Coronary artery (tissue), 2 donors: ENCODE results near the gene DROSHA.

Experiments
- DNase-seq: peaks from one replicate; pipeline ENCODE4 v3.0.0-alpha.2; 2017; ENCODE audit warnings: low spot score
- H3K27ac ChIP-seq, 2 donors: fragments of 200-600 bp; sonication (generic); one replicate each; pipeline ENCODE4 v1.5.1; 2016 to 2019
- H3K4me3 ChIP-seq: fragments of 200-600 bp; sonication (generic); 2 replicates; pipeline ENCODE4 v1.5.1; 2016; ENCODE audit warnings: mild to moderate bottlenecking, moderate library complexity
- TF ChIP-seq, protein P1 (sequence below): fragments of 200-600 bp; sonication (generic); IDR thresholded peaks from one replicate; pipeline ENCODE4 v1.5.1; 2019; ENCODE audit warnings: antibody characterized with exemption

The DROSHA gene

GRCh38 chr5:31496891-31497290 is 35.0 kb downstream of the DROSHA start:
- Histone ChIP-seq H3K4me3 (no peak overlapping the region), H3K27ac (no peak overlapping the region)
- no peak for DNase-seq
- TF ChIP-seq, protein P1, sequence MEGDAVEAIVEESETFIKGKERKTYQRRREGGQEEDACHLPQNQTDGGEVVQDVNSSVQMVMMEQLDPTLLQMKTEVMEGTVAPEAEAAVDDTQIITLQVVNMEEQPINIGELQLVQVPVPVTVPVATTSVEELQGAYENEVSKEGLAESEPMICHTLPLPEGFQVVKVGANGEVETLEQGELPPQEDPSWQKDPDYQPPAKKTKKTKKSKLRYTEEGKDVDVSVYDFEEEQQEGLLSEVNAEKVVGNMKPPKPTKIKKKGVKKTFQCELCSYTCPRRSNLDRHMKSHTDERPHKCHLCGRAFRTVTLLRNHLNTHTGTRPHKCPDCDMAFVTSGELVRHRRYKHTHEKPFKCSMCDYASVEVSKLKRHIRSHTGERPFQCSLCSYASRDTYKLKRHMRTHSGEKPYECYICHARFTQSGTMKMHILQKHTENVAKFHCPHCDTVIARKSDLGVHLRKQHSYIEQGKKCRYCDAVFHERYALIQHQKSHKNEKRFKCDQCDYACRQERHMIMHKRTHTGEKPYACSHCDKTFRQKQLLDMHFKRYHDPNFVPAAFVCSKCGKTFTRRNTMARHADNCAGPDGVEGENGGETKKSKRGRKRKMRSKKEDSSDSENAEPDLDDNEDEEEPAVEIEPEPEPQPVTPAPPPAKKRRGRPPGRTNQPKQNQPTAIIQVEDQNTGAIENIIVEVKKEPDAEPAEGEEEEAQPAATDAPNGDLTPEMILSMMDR: no peak

DNA sequence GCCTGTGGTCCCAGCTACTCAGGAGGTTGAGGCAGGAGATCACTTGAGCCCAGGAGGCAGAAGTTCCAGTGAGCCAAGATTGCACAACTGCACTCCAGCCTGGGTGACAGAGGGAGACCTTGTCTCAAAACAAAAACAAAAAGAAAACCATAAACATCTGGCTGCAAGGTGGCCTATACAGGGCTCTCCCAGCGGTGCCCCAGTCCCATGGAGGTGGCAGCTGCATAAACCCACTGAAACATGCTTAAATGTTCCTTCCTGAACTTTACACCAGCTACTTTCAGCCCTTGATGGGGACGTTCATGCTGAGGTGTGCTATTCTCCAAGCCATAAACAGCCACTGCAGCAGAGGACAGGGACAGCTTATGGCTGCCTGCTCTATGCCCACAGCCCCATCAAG is 35.6 kb downstream of the DROSHA start:
- Histone ChIP-seq H3K4me3 (no peak overlapping the region), H3K27ac (no peak overlapping the region)
- TF ChIP-seq, protein P1: no peak
- DNase-seq: no peak

DNA sequence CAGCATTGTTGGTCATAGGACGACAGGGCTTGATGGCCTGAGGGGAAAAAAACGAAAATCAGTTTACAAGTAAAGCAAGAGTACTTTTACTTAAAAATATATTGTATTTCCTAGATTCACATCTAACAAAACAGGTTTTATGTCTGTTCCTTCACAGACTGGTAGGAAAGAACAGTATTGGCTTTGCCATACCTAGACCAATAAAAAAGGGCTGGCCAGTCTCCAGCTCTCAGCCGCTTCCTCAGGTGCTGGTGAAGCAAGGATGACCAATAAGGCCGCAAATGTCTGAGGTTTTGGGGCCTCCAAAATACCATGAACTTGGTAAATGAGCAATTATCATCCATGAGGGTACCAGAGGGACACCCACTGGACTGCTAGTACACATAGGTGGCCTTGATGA is 36.6 kb downstream of the DROSHA start:
- TF ChIP-seq, protein P1: no peak
- DNase-seq: no peak
- Histone ChIP-seq H3K27ac (no peak overlapping the region), H3K4me3 (no peak overlapping the region)

GRCh38 chr5:31492869-31493268 is 39.0 kb downstream of the DROSHA start:
- TF ChIP-seq, protein P1: no peak

GRCh38 chr5:31487506-31487905 is 44.4 kb downstream of the DROSHA start:
- DNase-seq: no peak

More at GRCh38 chr5:31492869-31493268, 39.0 kb downstream of the DROSHA start:
- H3K4me3 ChIP-seq: no peak overlapping the region
- no peak for DNase-seq
- H3K27ac ChIP-seq: no peak overlapping the region

DNA sequence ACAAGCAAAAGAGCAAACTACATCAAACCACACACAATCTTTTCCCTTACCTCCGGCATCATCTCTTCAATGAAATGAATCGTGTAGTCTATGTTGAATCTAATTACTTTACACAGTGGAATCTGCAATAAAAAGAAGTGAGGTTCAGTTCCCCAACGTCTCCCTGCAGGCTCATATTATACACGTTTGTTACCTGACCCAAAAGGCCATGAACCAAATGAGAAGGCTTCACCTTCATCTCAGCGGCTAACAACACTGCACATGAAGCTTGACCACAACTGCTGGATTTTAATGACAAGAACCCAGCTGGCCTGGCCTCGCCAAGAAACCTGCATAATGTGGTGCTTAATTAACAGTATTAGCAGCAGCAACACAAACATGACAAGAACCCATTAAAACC is 45.5 kb downstream of the DROSHA start:
- DNase-seq: no peak
- TF ChIP-seq, protein P1: no peak

More at GRCh38 chr5:31487506-31487905, 44.4 kb downstream of the DROSHA start:
- H3K4me3 ChIP-seq: no peak overlapping the region
- no peak overlapping the region for H3K27ac ChIP-seq
- TF ChIP-seq, protein P1: no peak

DNA sequence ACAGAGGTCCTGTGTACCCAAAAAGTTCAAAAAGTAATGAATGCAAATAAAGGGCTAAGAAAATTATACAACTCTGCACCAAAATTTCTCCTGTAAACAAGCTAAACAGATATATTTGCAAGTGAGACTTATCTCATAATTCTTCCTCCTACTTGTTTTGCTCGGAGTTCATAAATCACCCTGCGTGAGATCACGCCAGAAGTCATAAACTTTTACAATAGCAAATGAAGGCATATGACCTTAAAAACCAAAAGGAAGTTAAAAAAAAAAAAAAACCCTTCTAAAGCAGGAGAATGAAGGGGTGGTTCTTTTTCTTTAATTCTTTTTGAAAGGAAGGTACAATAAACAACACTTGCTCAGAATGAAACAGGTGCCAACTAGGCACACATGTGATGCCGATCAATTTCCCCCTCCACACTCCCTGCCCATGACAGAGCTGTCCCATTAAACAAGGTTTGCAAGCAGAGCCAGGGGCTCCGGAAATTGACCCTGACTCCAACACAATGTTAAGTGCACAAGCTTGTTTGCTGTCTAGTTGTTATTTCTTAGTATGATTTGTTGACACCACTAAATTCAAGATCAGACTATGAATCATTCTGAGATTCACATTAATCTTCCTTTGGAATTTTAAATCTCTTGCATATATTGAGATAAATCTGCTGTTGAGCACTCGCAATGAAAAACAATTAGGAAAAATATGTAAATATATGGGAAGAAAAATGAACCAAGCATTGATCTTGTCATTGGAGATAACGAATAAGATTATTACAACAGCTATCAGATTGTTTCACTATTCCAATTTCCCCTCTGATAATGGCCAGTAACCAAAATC is 46.3 kb downstream of the DROSHA start:
- Histone ChIP-seq H3K4me3 (no peak overlapping the region), H3K27ac (no peak overlapping the region)
- TF ChIP-seq, protein P1: no peak
- no peak for DNase-seq

More for the DNA sequence above, 45.5 kb downstream of the DROSHA start:
- Histone ChIP-seq H3K4me3 (no peak overlapping the region), H3K27ac (no peak overlapping the region)
